Stimulated activated CD4-positive, alpha-beta T cell treated with anti-CD3 and anti-CD28 coated beads, Interleukin-12 subunit alpha, Interleukin-12 subunit beta, amount 100 ng/mL, for 48 hours (primary cell): Measurements from ENCODE around the gene LRRC30.

Experiments
- DNase-seq, 3 donors: peaks; one replicate each; pipeline ENCODE4 v3.0.0-alpha.2; 2020; ENCODE audit warnings: low read depth in 2 of 3, low spot score in 1 of 3

The LRRC30 gene

DNA sequence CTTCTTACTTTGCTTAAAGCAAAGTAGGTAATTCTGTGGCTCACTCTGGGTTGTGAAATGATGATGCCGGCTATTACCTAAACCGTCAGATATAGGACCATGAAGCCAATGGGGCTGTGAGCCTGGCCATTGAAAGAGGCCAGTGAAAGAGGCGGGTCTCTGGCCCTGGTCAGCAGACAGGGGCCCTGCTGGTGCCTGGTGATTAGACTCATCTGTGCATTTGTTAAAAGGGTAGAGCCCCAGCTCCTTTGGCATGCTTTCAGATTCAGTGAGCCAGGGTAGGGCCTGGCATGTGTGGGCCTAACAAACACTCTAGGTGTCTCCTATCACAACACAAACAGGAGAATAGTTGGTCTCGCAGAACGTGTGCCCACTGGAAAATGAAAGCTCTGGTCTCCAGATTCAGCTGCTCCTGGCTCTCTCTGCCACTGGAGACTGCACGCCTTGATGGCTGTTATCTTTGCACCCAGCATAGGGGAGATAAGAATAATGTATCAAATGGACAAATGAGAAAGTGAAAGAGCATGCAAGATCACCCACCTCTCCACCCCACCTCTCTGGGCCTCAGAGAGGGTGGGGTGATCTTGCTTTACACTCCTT is 6.9 kb downstream of the LRRC30 start:
- DNase-seq, result no peak

- no peak for DNase-seq
These were observed 12.0 kb downstream of the LRRC30 start for GRCh38 chr18:7242926-7243325.

DNA sequence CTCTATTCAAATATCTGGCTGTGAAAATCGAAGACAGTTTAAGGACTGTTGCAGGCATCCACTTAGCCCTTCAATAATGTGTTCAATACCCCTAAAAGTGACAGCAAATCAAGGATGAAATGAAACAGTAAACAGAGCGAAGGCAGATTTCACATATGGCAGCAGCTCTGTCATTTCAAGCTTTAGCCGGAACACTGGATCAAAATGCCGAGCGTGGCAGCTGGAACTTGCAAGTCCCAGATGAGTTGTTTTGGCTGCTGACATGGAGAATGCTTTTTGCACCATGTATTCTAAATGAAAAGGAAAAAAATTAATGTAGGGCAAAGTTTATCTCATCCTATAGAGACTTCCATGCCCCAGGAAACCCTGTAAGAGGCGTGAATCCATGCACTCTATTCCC is 18.0 kb downstream of the LRRC30 start:
- DNase-seq, result no peak

GRCh38 chr18:7254163-7254562 is 23.3 kb downstream of the LRRC30 start:
- no peak for DNase-seq

DNA sequence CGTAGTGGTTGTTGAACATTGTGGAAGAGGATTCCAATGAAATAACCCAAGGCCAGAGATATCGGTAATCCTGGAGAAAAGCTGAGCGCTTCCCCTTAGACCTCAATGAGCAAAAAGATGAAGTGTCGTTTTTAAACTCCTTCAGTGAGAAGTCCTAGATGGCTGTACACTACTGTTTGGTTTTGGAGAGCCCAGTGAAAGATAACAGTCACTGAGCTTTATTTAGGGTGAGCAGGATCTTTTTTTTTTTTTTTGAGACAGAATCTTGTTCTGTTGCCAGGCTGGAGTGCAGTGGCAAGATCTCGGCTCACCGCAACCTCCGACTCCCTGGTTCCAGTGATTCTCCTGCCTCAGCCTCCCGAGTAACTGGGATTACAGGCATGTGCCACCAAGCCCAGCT is 24.2 kb downstream of the LRRC30 start:
- no peak for DNase-seq

- no peak for DNase-seq
These were observed 24.8 kb downstream of the LRRC30 start for GRCh38 chr18:7255643-7256042.

DNA sequence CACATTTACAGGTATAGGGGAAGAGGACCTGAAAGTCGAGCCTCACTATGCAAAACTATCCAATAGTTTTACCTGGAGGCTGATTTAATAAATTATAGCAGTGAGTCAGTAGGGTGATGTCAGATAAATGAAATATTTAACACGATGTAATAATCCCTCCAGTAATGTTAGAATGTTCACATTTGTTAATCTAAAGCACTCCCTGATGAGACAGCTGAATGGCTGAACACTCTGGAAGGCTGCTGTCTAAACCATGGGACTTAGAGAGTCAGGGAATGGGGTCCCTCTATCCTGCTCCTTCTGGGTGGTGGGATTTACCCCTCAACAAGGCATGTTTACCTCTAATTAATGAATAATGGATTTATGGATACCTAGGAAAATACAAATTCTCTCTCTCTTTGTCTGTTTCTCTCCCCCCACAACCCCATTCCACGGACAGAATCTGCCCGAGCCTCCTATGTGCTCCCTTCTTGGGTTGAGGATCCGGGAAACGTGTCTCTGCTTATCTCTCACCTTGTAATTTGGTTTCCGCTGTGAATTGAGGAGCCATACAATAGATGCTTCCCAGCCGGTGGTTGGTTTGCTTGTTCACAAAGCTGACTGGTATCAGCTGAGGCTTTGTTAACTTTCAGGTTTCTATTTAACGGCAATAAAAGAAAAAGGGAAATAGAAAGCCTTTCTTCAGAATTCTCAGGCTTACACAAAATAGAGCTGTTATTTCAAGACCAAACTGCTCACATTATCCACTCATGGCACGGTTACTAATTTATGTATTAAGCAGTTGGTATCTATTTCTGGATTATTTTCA is 25.9 kb downstream of the LRRC30 start:
- DNase-seq, result no peak

DNA sequence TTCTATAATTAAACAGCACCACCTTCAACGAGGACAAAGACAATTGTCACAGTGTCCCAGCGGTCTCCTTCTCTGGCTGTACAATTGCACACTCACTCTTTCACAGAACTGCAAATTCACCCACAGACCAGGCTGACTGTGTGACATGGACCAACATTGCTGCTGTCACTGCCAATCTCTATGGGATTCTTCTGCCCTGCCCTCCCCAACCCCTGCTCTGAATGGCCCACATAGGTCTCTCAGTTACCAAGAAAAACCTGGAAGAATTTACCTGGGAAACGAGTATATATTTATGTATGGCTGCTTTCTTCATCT is 26.5 kb downstream of the LRRC30 start:
- no peak for DNase-seq

GRCh38 chr18:7259475-7259874 is 28.6 kb downstream of the LRRC30 start:
- no peak for DNase-seq

- DNase-seq, result no peak
These were observed 30.3 kb downstream of the LRRC30 start for GRCh38 chr18:7261199-7261598.

DNA sequence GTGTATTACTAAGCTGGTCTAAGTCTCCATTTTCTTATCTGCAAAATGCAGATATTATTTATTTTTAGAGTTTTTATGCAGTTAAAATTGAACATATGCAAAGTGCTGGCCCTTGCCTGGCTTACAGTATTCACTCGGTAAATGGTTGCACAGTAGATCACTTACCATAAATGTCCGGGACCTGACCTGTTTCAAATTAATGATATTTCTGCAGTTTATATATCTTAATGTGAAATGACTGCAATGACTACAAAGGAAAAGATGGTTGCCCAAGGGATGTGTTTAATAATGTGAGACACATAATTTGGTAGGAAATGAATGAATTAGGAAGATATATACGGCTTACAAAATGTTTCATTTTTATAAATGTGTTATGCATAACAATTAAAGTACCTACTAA is 37.1 kb downstream of the LRRC30 start:
- DNase-seq, result no peak

- no peak for DNase-seq
These were observed 39.1 kb downstream of the LRRC30 start for GRCh38 chr18:7269942-7270341.

- DNase-seq, result no peak
These were observed 41.6 kb downstream of the LRRC30 start for GRCh38 chr18:7272311-7273049.

DNA sequence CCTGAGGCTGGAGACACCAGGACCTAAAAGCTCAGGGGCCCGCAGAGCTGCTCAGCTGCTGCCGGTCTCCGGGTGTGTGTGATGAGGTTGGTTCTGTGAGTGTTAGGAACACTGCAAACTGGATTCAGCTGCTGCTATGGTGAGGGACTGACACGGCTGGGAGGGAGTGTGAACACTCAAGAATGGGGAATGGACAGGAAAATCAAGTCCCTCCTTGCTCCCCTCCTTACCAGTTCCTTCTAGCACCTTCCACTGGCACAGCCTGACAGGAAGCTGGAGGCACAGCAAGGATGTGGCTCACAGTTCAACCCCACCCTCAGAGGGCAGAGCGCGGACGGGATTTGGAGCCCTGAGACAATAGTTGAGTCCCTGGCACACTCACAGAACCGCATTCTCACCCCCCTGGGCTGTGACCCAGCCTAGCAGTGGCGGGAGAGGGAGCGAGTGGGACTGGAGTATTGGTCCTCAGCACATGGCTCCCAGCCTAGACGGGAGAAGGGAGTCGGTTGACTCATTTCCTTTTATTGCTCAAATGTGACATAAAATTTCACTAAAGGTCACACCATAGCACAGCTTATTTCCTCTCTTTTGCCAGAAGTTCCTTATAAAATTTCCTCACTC is 42.5 kb downstream of the LRRC30 start:
- DNase-seq, result no peak

GRCh38 chr18:7281579-7281978 is 50.7 kb downstream of the LRRC30 start:
- DNase-seq, result no peak
